SU-DHL-6 (cell line): Measurements from ENCODE around the gene TMEM214.

Experiments used
- CTCF ChIP-seq: fragments of 200-600 bp; sonication (generic); IDR thresholded peaks from one replicate; pipeline ENCODE4 v1.5.1; 2017; ENCODE audit warnings: antibody characterized with exemption, mild to moderate bottlenecking, low read length, moderate library complexity; ENCODE audit not compliant: insufficient read depth, poor library complexity, severe bottlenecking
- EZH2phosphoT487 ChIP-seq: fragments of 200-600 bp; sonication (generic), shearing (Covaris generic); conservative IDR thresholded peaks from 2 replicates; pipeline ENCODE4 v1.6.1; 2018; ENCODE audit warnings: mild to moderate bottlenecking, antibody characterized with exemption, low read length, moderate library complexity, mixed read lengths

GRCh38 chr2:27071277-27071989, 38.7 kb downstream of the TMEM214 start, which contains the start of gene OST4:
- TF ChIP-seq CTCF: no peak
- no peak for TF ChIP-seq EZH2phosphoT487
